GM13977 (cell line): ENCODE data around the gene GRIPAP1.

Experiments
- DNase-seq: peaks from one replicate; pipeline ENCODE4 v3.0.0; 2012; ENCODE audit warnings: low spot score
- in situ Hi-C: fragments of 300-500 bp; cut with MboI; formaldehyde crosslinking; loops from one replicate; pipeline ENCODE4 v1.12.0; 2022; ENCODE audit warnings: low sequenced_read_pairs, low pct_unique_long_range_greater_than_20kb, mixed read lengths, inconsistent platforms; ENCODE audit not compliant: unreplicated experiment
- TF ChIP-seq, protein P1 (sequence below): IDR thresholded peaks from 2 replicates; pipeline ENCODE4 v1.5.1; 2012; ENCODE audit warnings: mild to moderate bottlenecking, control low read depth; ENCODE audit not compliant: insufficient read depth; ENCODE audit errors: extremely low read depth, missing control alignments

GRIPAP1 gene

GRCh38 chrX:48945517-48946348 is 56.3 kb downstream of the GRIPAP1 start:
- TF ChIP-seq, protein P1, sequence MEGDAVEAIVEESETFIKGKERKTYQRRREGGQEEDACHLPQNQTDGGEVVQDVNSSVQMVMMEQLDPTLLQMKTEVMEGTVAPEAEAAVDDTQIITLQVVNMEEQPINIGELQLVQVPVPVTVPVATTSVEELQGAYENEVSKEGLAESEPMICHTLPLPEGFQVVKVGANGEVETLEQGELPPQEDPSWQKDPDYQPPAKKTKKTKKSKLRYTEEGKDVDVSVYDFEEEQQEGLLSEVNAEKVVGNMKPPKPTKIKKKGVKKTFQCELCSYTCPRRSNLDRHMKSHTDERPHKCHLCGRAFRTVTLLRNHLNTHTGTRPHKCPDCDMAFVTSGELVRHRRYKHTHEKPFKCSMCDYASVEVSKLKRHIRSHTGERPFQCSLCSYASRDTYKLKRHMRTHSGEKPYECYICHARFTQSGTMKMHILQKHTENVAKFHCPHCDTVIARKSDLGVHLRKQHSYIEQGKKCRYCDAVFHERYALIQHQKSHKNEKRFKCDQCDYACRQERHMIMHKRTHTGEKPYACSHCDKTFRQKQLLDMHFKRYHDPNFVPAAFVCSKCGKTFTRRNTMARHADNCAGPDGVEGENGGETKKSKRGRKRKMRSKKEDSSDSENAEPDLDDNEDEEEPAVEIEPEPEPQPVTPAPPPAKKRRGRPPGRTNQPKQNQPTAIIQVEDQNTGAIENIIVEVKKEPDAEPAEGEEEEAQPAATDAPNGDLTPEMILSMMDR: peak; percentile 92
- in situ Hi-C loops: no loop called here
- peak; percentile 64 for DNase-seq

GRCh38 chrX:48942895-48943294 is 59.2 kb downstream of the GRIPAP1 start:
- no peak for DNase-seq
- TF ChIP-seq, protein P1: no peak
- in situ Hi-C loops: no loop called here

- no peak for DNase-seq
- TF ChIP-seq, protein P1: no peak
- in situ Hi-C loops: no loop called here
Observed at GRCh38 chrX:48940404-48940955, 61.6 kb downstream of the GRIPAP1 start.

GRCh38 chrX:48939524-48940228 is 62.4 kb downstream of the GRIPAP1 start:
- TF ChIP-seq, protein P1: no peak
- in situ Hi-C loops: no loop called here
- DNase-seq: no peak

DNA sequence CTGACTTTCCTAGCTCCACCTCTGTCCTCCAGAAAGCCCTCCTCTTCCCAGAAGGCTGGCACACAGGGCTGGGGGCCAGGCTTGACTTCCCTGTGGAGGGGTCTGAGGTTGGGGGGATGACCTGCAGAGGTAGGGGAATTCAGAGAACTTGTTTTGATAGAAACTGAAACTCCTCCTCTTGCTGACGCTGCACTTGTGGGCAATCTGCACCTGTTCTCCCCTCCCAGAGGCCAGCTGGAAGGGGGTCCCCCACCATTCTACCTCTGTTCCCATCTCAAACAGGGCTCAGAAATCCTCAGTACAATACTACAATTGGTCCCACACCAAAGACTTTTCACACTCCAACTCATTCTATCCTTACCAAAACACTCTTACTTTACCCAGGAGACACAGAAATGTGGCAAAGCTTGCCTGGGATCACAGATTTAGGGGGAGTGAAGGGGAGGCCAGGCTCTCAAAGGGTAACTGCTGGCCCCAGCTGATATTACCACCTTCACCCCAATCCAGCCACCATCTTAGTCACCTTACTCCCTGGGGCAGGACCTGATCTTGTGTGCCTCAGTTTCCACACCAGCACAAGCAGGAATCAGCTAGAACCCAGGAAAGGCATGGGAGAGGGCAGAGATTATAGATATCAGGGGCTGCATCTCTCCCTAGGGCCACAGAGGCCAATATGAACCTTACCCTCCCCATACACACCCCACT is 63.2 kb downstream of the GRIPAP1 start:
- in situ Hi-C loops: no loop called here
- TF ChIP-seq, protein P1: no peak
- DNase-seq: no peak
